Progenitor cell of endocrine pancreas (in vitro differentiated cells): Measurements from ENCODE around the gene KATNAL2. TPM values are rescaled to one million over a fixed set of nuclear protein-coding genes. Genes with fewer than 3 reads are reported as not detected.

Source experiments
- DNase-seq: peaks from one replicate; pipeline ENCODE4 v3.0.0; 2021; ENCODE audit warnings: low spot score; ENCODE audit not compliant: unreplicated experiment
- H3K27ac Mint-ChIP-seq: 2 replicates; pipeline ENCODE4 v1.8.0; 2021; ENCODE audit warnings: mild to moderate bottlenecking, moderate library complexity, mixed read lengths
- H3K27me3 Mint-ChIP-seq: 2 replicates; pipeline ENCODE4 v1.8.0; 2021; ENCODE audit warnings: mixed read lengths
- H3K36me3 Mint-ChIP-seq: 2 replicates; pipeline ENCODE4 v1.8.0; 2022; ENCODE audit warnings: mixed read lengths; ENCODE audit not compliant: insufficient read depth
- H3K4me1 Mint-ChIP-seq: 2 replicates; pipeline ENCODE4 v1.8.0; 2021; ENCODE audit warnings: low read depth, mixed read lengths
- H3K4me3 Mint-ChIP-seq: 2 replicates; pipeline ENCODE4 v1.8.0; 2021; ENCODE audit warnings: low read depth, mild to moderate bottlenecking, moderate library complexity, mixed read lengths
- H3K9me3 Mint-ChIP-seq: 2 replicates; pipeline ENCODE4 v1.8.0; 2021; ENCODE audit warnings: low read depth, mixed read lengths
- total RNA-seq: library from RNA; stranded (reverse); gene quantifications from 2 replicates; pipeline ENCODE4 v1.2.1, GENCODE V29; 2021
- TF ChIP-seq, protein P1 (sequence below): fragments of 200-600 bp; sonication (generic); IDR thresholded peaks from one replicate; pipeline ENCODE4 v1.5.0; 2021; ENCODE audit warnings: antibody characterized with exemption, mild to moderate bottlenecking; ENCODE audit not compliant: unreplicated experiment

The KATNAL2 gene
- total RNA-seq, 1 donor from 2014 or later = 8.0 TPM

GRCh38 chr18:47151439-47151838 lies 234.0 kb downstream of the KATNAL2 start:
- H3K27me3 Mint-ChIP-seq = no peaks in the 10 kb centered on the region
- TF ChIP-seq, protein P1, sequence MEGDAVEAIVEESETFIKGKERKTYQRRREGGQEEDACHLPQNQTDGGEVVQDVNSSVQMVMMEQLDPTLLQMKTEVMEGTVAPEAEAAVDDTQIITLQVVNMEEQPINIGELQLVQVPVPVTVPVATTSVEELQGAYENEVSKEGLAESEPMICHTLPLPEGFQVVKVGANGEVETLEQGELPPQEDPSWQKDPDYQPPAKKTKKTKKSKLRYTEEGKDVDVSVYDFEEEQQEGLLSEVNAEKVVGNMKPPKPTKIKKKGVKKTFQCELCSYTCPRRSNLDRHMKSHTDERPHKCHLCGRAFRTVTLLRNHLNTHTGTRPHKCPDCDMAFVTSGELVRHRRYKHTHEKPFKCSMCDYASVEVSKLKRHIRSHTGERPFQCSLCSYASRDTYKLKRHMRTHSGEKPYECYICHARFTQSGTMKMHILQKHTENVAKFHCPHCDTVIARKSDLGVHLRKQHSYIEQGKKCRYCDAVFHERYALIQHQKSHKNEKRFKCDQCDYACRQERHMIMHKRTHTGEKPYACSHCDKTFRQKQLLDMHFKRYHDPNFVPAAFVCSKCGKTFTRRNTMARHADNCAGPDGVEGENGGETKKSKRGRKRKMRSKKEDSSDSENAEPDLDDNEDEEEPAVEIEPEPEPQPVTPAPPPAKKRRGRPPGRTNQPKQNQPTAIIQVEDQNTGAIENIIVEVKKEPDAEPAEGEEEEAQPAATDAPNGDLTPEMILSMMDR = no peak
- no peaks in the 10 kb centered on the region for H3K9me3 Mint-ChIP-seq
- DNase-seq = no peak
- peak overlapping the region; percentile 88 for H3K4me3 Mint-ChIP-seq
- H3K4me1 Mint-ChIP-seq = peaks cover 19% of the 10 kb centered on the region
- peaks cover 2% of the 10 kb centered on the region for H3K36me3 Mint-ChIP-seq
- peak overlapping the region; percentile 98 for H3K27ac Mint-ChIP-seq

Other genes starting within 250 kb of the KATNAL2 start
- 5.3 and 6.0 TPM in 2 replicates for gene ST8SIA5, start 160.5 kb upstream of the KATNAL2 start, total RNA-seq
- gene PIAS2, start 95 bp upstream of the KATNAL2 start, total RNA-seq = 36.3 and 42.6 TPM in 2 replicates
- gene ELOA2, start 118.0 kb downstream of the KATNAL2 start, total RNA-seq = not detected in 2 replicates
- gene HDHD2, start 232.9 kb downstream of the KATNAL2 start, total RNA-seq = 47.2 and 57.0 TPM in 2 replicates